Fibroblast of lung (primary cell): Measurements from ENCODE around the gene IP6K2. TPM values are rescaled to one million over a fixed set of nuclear protein-coding genes. Genes with fewer than 3 reads are reported as not detected.

ENCODE experiments used
- DNase-seq, 2 donors: peaks; one replicate each; pipeline versions ENCODE4 v3.0.0 to v3.0.0-alpha.2; 2010; ENCODE audit warnings: low read depth in 2 of 2
- H2AFZ ChIP-seq: 2 replicates; pipeline ENCODE4 v1.5.1; 2012; ENCODE audit warnings: low read length, control low read depth, inconsistent platforms
- H3K27ac ChIP-seq: 2 replicates; pipeline ENCODE4 v1.5.1; 2011; ENCODE audit warnings: low read length, control low read depth; ENCODE audit not compliant: insufficient read depth
- H3K27me3 ChIP-seq: 2 replicates; pipeline ENCODE4 v1.5.1; 2011; ENCODE audit warnings: mild to moderate bottlenecking, low read length; ENCODE audit not compliant: control insufficient read depth, insufficient read depth
- H3K36me3 ChIP-seq: 2 replicates; pipeline ENCODE4 v1.5.1; 2011; ENCODE audit warnings: low read length; ENCODE audit not compliant: control insufficient read depth, insufficient read depth
- H3K4me1 ChIP-seq: 2 replicates; pipeline ENCODE4 v1.5.1; 2011; ENCODE audit warnings: low read length; ENCODE audit not compliant: control insufficient read depth, insufficient read depth; ENCODE audit errors: extremely low read depth
- H3K4me2 ChIP-seq: 2 replicates; pipeline ENCODE4 v1.5.1; 2011; ENCODE audit warnings: low read length, control low read depth; ENCODE audit not compliant: insufficient read depth; ENCODE audit errors: extremely low read depth
- H3K4me3 ChIP-seq, 4 experiments: fragments of 200-600 bp in 1 of 4; sonication (generic) in 1 of 4; replicated peaks in 1 of 4; 2 replicates each; pipeline ENCODE4 v1.5.1; 2011 to 2016; ENCODE audit warnings: low read length in 4 of 4, low read depth in 3 of 4, mild to moderate bottlenecking in 3 of 4, control low read depth in 2 of 4, inconsistent platforms in 1 of 4, mixed read lengths in 1 of 4; ENCODE audit not compliant: insufficient read depth in 1 of 4; ENCODE audit errors: control extremely low read depth in 1 of 4
- H3K79me2 ChIP-seq: 2 replicates; pipeline ENCODE4 v1.5.1; 2012; ENCODE audit warnings: mild to moderate bottlenecking, low read length, inconsistent platforms; ENCODE audit not compliant: control insufficient read depth, insufficient read depth
- H3K9ac ChIP-seq: 2 replicates; pipeline ENCODE4 v1.5.1; 2011; ENCODE audit warnings: mild to moderate bottlenecking, low read length, control low read depth; ENCODE audit not compliant: insufficient read depth
- H3K9me3 ChIP-seq: 2 replicates; pipeline ENCODE4 v1.5.1; 2012; ENCODE audit warnings: low read depth, low read length; ENCODE audit not compliant: control insufficient read depth, insufficient read depth
- H4K20me1 ChIP-seq: 2 replicates; pipeline ENCODE4 v1.5.1; 2011; ENCODE audit warnings: low read length; ENCODE audit not compliant: control insufficient read depth, insufficient read depth; ENCODE audit errors: extremely low read depth
- EZH2 ChIP-seq: IDR thresholded peaks from 2 replicates; pipeline ENCODE4 v1.5.1; 2012; ENCODE audit warnings: low read length, control low read depth, mild to moderate bottlenecking; ENCODE audit errors: missing control alignments
- polyA plus RNA-seq, 2 donors: library from polyadenylated mRNA; depleted of rRNA in 1 of 2; stranded (reverse) in 1 of 2; unstranded in 1 of 2; fragments of >200 nt; gene quantifications; 2 replicates each; pipeline ENCODE4 v1.2.1, GENCODE V29; 2011 to 2012; ENCODE audit warnings: missing spikeins in 1 of 2
- total RNA-seq: library from RNA; depleted of rRNA; stranded (reverse); fragments of >200 nt; gene quantifications from 2 replicates; pipeline ENCODE4 v1.2.1, GENCODE V29; 2014
- TF ChIP-seq, protein P1 (sequence below), 2 donors: IDR thresholded peaks in 1 of 2; conservative IDR thresholded peaks in 1 of 2; 1 replicate in 1 of 2; 2 replicates in 1 of 2; pipeline ENCODE4 v1.5.1; 2011 to 2012; ENCODE audit warnings: low read length in 2 of 2, control low read depth in 1 of 2, inconsistent platforms in 1 of 2, low read depth in 1 of 2, mild to moderate bottlenecking in 1 of 2

IP6K2 gene
- total and polyA plus RNA-seq, 2 donors (not counting 1 experiment from before 2014, with no cell fraction given): 53.5 to 58.9 TPM

DNA sequence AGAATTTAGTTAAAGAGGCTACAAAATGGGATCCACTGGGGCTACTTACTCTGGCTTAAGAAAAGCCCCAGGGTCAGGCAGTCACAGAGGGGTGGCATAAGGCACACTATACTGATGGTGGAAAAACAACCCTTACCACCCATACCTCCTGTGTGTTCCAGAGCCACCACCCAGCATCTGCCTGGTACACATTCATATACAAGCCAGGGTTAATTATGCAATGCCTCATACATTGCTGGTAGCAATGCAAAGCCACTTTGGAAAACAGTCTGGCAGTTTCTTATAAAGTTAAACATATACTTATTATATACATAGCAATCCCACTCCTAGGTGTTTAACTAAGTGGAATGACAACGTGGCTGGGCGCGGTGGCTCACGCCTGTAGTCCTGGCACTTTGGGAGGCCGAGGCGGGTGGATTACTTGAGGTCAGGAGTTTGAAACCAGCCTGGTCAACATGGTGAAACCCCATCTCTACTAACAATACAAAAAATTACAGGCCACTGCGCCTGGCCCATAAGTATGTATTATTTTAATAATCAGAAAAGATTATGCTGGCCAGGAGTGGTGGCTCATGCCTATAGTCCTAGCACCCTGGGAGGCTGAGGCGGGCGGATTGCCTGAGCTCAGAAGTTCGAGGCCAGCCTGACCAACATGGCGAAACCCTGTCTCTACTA, 16.2 kb downstream of the IP6K2 start:
- peaks cover 3% of the 10 kb centered on the region for H4K20me1 ChIP-seq
- TF ChIP-seq, protein P1, sequence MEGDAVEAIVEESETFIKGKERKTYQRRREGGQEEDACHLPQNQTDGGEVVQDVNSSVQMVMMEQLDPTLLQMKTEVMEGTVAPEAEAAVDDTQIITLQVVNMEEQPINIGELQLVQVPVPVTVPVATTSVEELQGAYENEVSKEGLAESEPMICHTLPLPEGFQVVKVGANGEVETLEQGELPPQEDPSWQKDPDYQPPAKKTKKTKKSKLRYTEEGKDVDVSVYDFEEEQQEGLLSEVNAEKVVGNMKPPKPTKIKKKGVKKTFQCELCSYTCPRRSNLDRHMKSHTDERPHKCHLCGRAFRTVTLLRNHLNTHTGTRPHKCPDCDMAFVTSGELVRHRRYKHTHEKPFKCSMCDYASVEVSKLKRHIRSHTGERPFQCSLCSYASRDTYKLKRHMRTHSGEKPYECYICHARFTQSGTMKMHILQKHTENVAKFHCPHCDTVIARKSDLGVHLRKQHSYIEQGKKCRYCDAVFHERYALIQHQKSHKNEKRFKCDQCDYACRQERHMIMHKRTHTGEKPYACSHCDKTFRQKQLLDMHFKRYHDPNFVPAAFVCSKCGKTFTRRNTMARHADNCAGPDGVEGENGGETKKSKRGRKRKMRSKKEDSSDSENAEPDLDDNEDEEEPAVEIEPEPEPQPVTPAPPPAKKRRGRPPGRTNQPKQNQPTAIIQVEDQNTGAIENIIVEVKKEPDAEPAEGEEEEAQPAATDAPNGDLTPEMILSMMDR (conservative IDR thresholded peaks at IDR 0.05 in 1 of 2, IDR thresholded peaks at IDR 0.05 in 1 of 2; ENCODE audit: low read depth in 1 of 2, low read length in 2 of 2): no peak
- no peak for TF ChIP-seq EZH2

DNA sequence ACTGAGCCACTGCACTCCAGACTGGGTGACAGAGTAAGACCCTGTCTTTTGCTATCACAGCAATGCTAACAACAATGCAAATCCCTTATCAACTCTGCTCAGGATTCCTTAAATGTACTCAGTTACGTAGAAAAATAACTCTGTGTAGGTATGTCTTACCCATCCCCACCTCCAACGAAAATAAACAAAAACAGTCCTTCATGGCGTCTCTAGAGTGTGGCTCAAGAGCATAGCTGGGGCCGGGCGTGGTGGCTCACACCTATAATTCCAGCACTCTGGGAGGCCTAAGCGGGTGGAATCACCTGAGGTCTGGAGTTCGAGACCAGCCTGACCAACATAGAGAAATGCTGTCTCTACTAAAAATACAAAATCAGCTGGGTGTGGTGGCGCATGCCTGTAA, 18.1 kb downstream of the IP6K2 start:
- Histone ChIP-seq H3K27me3 (no peaks in the 10 kb centered on the region), H4K20me1 (peaks cover 3% of the 10 kb centered on the region), H3K4me3 (no peak overlapping the region), H3K9me3 (no peaks in the 10 kb centered on the region), H3K4me2 (no peak overlapping the region), H3K4me1 (peaks cover 13% of the 10 kb centered on the region), H3K79me2 (peaks cover 80% of the 10 kb centered on the region), H2AFZ (no peak overlapping the region), H3K27ac (no peak overlapping the region), H3K36me3 (peaks cover 8% of the 10 kb centered on the region), H3K9ac (no peak overlapping the region)
- no peak for DNase-seq
- TF ChIP-seq EZH2: no peak
- TF ChIP-seq, protein P1 (conservative IDR thresholded peaks at IDR 0.05 in 1 of 2, IDR thresholded peaks at IDR 0.05 in 1 of 2; ENCODE audit: low read depth in 1 of 2, low read length in 2 of 2): no peak

More for the DNA sequence above, 16.2 kb downstream of the IP6K2 start:
- H3K4me2 ChIP-seq: no peak overlapping the region
- no peaks in the 10 kb centered on the region for H3K27me3 ChIP-seq
- no peaks in the 10 kb centered on the region for H3K4me1 ChIP-seq
- H3K79me2 ChIP-seq: peaks cover 86% of the 10 kb centered on the region
- H3K4me3 ChIP-seq: no peak overlapping the region
- no peak overlapping the region for H3K27ac ChIP-seq
- DNase-seq: no peak
- peaks cover 4% of the 10 kb centered on the region for H3K36me3 ChIP-seq
- no peak overlapping the region for H3K9ac ChIP-seq
- H2AFZ ChIP-seq: no peak overlapping the region
- H3K9me3 ChIP-seq: no peaks in the 10 kb centered on the region

DNA sequence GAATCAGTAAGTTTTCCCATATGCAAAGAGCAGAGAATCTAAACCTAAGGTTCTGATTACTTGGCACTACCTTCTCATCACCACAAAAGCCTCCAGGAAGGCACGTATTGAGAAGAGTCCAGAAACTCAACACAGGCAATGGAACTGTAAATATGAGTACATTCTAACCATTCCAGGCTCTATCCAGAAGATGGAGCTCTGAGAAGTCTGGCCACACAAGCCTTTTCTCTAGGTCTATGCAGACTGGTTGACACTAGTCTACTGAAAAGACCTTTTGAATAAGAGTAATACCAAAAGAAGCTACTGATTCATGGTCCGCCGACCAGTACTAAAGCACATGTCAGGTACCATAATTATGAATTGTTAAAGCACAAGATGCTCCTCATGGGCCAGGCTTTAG, 19.1 kb downstream of the IP6K2 start:
- Histone ChIP-seq H3K36me3 (peaks cover 11% of the 10 kb centered on the region), H3K79me2 (peaks cover 82% of the 10 kb centered on the region)
- DNase-seq: no peak

More for the DNA sequence above, 19.1 kb downstream of the IP6K2 start:
- no peak overlapping the region for H3K27ac ChIP-seq
- H2AFZ ChIP-seq: no peak overlapping the region
- no peak overlapping the region for H3K4me2 ChIP-seq
- no peaks in the 10 kb centered on the region for H3K27me3 ChIP-seq
- H3K4me1 ChIP-seq: peaks cover 14% of the 10 kb centered on the region
- H3K4me3 ChIP-seq: no peak overlapping the region
- no peak overlapping the region for H3K9ac ChIP-seq
- TF ChIP-seq, protein P1 (conservative IDR thresholded peaks at IDR 0.05 in 1 of 2, IDR thresholded peaks at IDR 0.05 in 1 of 2; ENCODE audit: low read depth in 1 of 2, low read length in 2 of 2): peak in 1 of 2 donors; percentile 11
- TF ChIP-seq EZH2: no peak
- H4K20me1 ChIP-seq: peaks cover 3% of the 10 kb centered on the region
- no peaks in the 10 kb centered on the region for H3K9me3 ChIP-seq
